WI38 (cell line): ENCODE results near the gene ANKRD33B.
"Not testable (repeated sequence)": the region's sequence is repeated elsewhere in the genome, so short reads cannot be mapped to it uniquely, and the experiment has no call there.

Source experiments
- H3K4me3 ChIP-seq: 2 replicates; pipeline ENCODE4 v1.5.1; 2011; ENCODE audit warnings: low read depth, mild to moderate bottlenecking, control low read depth, low read length
- TF ChIP-seq, protein P1 (sequence below): IDR thresholded peaks from 2 replicates; pipeline ENCODE4 v1.5.1; 2012; ENCODE audit warnings: low read depth, mild to moderate bottlenecking, control low read depth, low read length

Gene ANKRD33B

DNA sequence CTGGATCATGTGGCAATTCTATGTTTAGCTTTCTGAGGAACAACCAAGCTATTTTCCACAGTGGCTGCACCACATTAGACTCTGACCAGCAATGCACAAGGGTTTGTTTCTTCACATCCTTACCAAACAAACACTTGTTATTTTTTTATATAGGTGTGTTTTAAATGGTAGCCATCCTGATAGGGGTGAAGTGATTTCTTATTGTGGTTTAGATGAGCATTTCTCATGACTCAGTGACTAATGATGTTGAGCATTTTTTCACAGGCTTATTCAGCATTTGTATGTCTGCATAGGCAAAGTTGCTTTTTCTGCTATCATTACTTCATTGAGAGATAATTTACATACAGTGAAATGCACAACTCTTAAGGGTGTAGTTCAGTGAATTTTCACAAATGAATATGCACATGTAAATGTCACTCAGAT lies 36.0 kb downstream of the ANKRD33B start:
- H3K4me3 ChIP-seq, result no peak overlapping the region
- TF ChIP-seq, protein P1, sequence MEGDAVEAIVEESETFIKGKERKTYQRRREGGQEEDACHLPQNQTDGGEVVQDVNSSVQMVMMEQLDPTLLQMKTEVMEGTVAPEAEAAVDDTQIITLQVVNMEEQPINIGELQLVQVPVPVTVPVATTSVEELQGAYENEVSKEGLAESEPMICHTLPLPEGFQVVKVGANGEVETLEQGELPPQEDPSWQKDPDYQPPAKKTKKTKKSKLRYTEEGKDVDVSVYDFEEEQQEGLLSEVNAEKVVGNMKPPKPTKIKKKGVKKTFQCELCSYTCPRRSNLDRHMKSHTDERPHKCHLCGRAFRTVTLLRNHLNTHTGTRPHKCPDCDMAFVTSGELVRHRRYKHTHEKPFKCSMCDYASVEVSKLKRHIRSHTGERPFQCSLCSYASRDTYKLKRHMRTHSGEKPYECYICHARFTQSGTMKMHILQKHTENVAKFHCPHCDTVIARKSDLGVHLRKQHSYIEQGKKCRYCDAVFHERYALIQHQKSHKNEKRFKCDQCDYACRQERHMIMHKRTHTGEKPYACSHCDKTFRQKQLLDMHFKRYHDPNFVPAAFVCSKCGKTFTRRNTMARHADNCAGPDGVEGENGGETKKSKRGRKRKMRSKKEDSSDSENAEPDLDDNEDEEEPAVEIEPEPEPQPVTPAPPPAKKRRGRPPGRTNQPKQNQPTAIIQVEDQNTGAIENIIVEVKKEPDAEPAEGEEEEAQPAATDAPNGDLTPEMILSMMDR, result no peak

- no peak overlapping the region for H3K4me3 ChIP-seq
These were observed 36.9 kb downstream of the ANKRD33B start for GRCh38 chr5:10600626-10601245.

GRCh38 chr5:10601246-10602030 lies 37.6 kb downstream of the ANKRD33B start:
- TF ChIP-seq, protein P1, result no peak
- no peak overlapping the region for H3K4me3 ChIP-seq

More at GRCh38 chr5:10600626-10601245, 36.9 kb downstream of the ANKRD33B start:
- TF ChIP-seq, protein P1, result no peak

GRCh38 chr5:10602031-10602806 lies 38.3 kb downstream of the ANKRD33B start:
- H3K4me3 ChIP-seq, result no peak overlapping the region
- TF ChIP-seq, protein P1, result no peak

- TF ChIP-seq, protein P1, result no peak
- H3K4me3 ChIP-seq, result no peak overlapping the region
These were observed 41.1 kb downstream of the ANKRD33B start for GRCh38 chr5:10604975-10605374.

GRCh38 chr5:10606632-10607022 lies 42.8 kb downstream of the ANKRD33B start:
- not testable (repeated sequence) for H3K4me3 ChIP-seq

DNA sequence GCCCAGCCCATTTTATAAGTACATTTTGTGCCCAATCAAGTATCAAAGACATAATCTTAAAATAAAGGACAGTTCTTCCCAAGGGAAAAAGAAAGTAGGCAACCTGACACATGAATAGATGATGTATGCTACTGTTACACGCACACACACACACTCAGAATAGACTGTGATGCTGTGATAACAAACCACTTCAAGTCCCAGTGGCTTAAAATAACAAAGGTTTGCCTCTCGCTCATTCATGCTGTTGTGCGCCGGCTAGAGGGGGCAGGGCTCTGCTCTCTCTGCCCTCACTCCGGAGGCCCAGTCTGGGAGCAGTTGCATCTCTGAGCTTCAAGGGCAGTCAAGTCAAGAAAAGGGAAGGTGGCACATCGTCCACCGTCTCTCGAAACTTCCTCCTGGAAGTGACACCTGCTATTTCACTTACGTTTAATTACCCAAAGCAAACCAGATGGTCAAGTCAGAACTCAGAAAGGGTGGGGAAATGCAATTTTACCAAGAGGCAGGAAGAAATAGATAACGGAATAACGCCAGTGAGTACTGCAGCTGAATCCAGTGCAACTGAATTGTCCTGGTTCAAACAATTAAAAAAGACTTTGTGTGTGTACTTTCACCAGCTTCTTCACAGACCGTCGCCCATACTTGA lies 43.3 kb downstream of the ANKRD33B start:
- TF ChIP-seq, protein P1, result no peak
- no peak overlapping the region for H3K4me3 ChIP-seq
